ENCODE measurements around the gene IMPDH1.
"Not testable (repeated sequence)": the region's sequence is repeated elsewhere in the genome, so short reads cannot be mapped to it uniquely, and the experiment has no call there.

IMPDH1 gene

GRCh38 chr7:128409596-128410450 is at the start of gene IMPDH1:
Gene IMPDH1, minus strand, starts transcription at chr7:128409982. Its CDS starts 81 bp downstream, at chr7:128409901.
- peak; percentile 81 for DNase-seq

- peak; percentile 64 for DNase-seq
These were observed 49.7 kb upstream of the IMPDH1 start for GRCh38 chr7:128459394-128459878.

- no peak for DNase-seq
These were observed 49.2 kb upstream of the IMPDH1 start for GRCh38 chr7:128458956-128459355.

GRCh38 chr7:128457385-128457784 is 47.6 kb upstream of the IMPDH1 start:
- not testable (repeated sequence) for DNase-seq

- DNase-seq = no peak
These were observed 46.5 kb upstream of the IMPDH1 start for GRCh38 chr7:128456255-128456725.

- peak; percentile 91 for DNase-seq
These were observed 45.9 kb upstream of the IMPDH1 start, which contains the start of gene HILPDA for GRCh38 chr7:128455543-128456254. Gene HILPDA, plus strand, starts transcription at chr7:128455878. Its CDS starts 1,391 bp downstream, at chr7:128457269.

GRCh38 chr7:128454808-128455542 is 45.2 kb upstream of the IMPDH1 start:
- no peak for DNase-seq

- DNase-seq = no peak
These were observed 44.3 kb upstream of the IMPDH1 start for GRCh38 chr7:128453836-128454804.

- DNase-seq = no peak
These were observed 42.8 kb upstream of the IMPDH1 start for GRCh38 chr7:128452552-128452951.

- no peak for DNase-seq
These were observed 41.1 kb upstream of the IMPDH1 start for GRCh38 chr7:128450913-128451312.

- DNase-seq = no peak
These were observed 40.6 kb upstream of the IMPDH1 start for GRCh38 chr7:128450409-128450808.

- no peak for DNase-seq
These were observed 39.0 kb upstream of the IMPDH1 start for GRCh38 chr7:128448751-128449302.

- DNase-seq = no peak
These were observed 38.3 kb upstream of the IMPDH1 start for GRCh38 chr7:128447941-128448564.

GRCh38 chr7:128446306-128446705 is 36.5 kb upstream of the IMPDH1 start:
- DNase-seq = no peak

- DNase-seq = no peak
These were observed 34.2 kb upstream of the IMPDH1 start for GRCh38 chr7:128443831-128444600.

GRCh38 chr7:128442356-128442755 is 32.6 kb upstream of the IMPDH1 start:
- no peak for DNase-seq

- no peak for DNase-seq
These were observed 27.9 kb upstream of the IMPDH1 start for GRCh38 chr7:128437426-128438332.

- no peak for DNase-seq
These were observed 25.5 kb upstream of the IMPDH1 start for GRCh38 chr7:128435327-128435686.
